Measurements from ENCODE around the gene TTC27. TPM values are rescaled to one million over a fixed set of nuclear protein-coding genes. Genes with fewer than 3 reads are reported as not detected.

The TTC27 gene
- polyA plus RNA-seq, 4 donors = 3.4 to 14.6 (median 8.1) TPM

DNA sequence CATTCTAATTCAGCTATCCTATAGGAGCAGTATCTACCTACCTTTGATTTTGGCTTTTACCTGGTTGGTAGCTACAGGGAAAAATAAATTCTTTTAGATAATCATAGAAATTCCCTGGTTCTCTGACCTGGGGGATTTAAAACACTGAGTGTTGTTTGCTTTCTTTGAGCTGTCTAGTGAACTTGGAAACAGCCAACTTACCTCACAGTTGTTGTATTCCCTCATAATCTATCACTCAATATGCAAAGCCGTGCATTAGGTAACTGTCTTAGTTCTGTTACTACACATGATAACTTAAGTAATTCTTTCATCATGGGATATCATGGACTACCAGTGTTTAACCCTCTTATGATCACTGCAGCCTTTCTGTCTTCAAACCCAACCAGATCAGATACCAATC lies 127.8 kb downstream of the TTC27 start:
- no peaks in the 10 kb centered on the region for H3K27me3 ChIP-seq (ENCODE audit: control insufficient read depth in 3 of 3, insufficient read depth in 3 of 3, low read length in 3 of 3)
- 94 to 100% (median 97%) methylated on average over 1 of the region's 1 CpG for WGBS, 3 donors
- H3K27ac ChIP-seq (ENCODE audit: low read depth in 1 of 3, low read length in 2 of 3) = no peak overlapping the region
- no peak for DNase-seq
- no peaks in the 10 kb centered on the region for H3K4me1 ChIP-seq (ENCODE audit: control insufficient read depth in 3 of 3, insufficient read depth in 2 of 3, low read depth in 1 of 3, low read length in 2 of 3)
- no peak overlapping the region for H3K4me3 ChIP-seq (ENCODE audit: low read depth in 1 of 3, low read length in 3 of 3)
- peaks cover 0 to 7% (median 0%) of the 10 kb centered on the region in 3 donors for H3K36me3 ChIP-seq (ENCODE audit: control insufficient read depth in 3 of 3, insufficient read depth in 2 of 3, low read depth in 1 of 3, low read length in 3 of 3)
- FAIRE-seq = no peak
- peaks cover 0 to 4% of the 10 kb centered on the region in 2 donors for H3K9me3 ChIP-seq (ENCODE audit: control insufficient read depth in 2 of 2, insufficient read depth in 1 of 2, low read depth in 1 of 2, low read length in 1 of 2)

GRCh38 chr2:32756074-32756727 lies 128.4 kb downstream of the TTC27 start:
- FAIRE-seq (no peak), DNase-seq (no peak)
- Histone ChIP-seq H3K27me3 (ENCODE audit: control insufficient read depth in 3 of 3, insufficient read depth in 3 of 3, low read length in 3 of 3) (no peaks in the 10 kb centered on the region), H3K27ac (ENCODE audit: low read depth in 1 of 3, low read length in 2 of 3) (no peak overlapping the region), H3K36me3 (ENCODE audit: control insufficient read depth in 3 of 3, insufficient read depth in 2 of 3, low read depth in 1 of 3, low read length in 3 of 3) (peaks cover 0 to 9% (median 0%) of the 10 kb centered on the region in 3 donors), H3K9me3 (ENCODE audit: control insufficient read depth in 2 of 2, insufficient read depth in 1 of 2, low read depth in 1 of 2, low read length in 1 of 2) (peaks cover 0 to 4% of the 10 kb centered on the region in 2 donors), H3K4me1 (ENCODE audit: control insufficient read depth in 3 of 3, insufficient read depth in 2 of 3, low read depth in 1 of 3, low read length in 2 of 3) (no peaks in the 10 kb centered on the region), H3K4me3 (ENCODE audit: low read depth in 1 of 3, low read length in 3 of 3) (no peak overlapping the region)
- 76 to 82% (median 82%) methylated on average over 7 of the region's 7 CpGs for WGBS, 3 donors

DNA sequence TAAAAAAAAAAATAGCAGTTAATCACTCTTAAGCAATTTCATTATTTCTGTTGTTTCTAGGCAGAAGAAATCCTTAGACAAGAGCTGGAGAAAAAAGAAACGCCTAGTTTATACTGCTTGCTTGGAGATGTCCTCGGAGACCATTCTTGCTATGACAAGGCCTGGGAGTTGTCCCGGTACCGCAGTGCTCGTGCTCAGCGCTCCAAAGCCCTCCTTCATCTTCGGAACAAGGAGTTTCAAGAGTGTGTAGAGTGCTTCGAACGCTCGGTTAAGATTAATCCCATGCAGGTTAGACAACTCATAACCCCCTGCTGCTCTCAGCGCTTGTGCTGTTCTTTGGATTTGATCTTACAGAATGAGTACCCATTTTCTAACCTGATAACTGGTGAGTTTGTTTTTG lies 130.4 kb downstream of the TTC27 start:
- H3K27me3 ChIP-seq (ENCODE audit: control insufficient read depth in 3 of 3, insufficient read depth in 3 of 3, low read length in 3 of 3) = no peaks in the 10 kb centered on the region
- DNase-seq (no peak), FAIRE-seq (no peak)
- no peaks in the 10 kb centered on the region for H3K4me1 ChIP-seq (ENCODE audit: control insufficient read depth in 3 of 3, insufficient read depth in 2 of 3, low read depth in 1 of 3, low read length in 2 of 3)
- H3K36me3 ChIP-seq (ENCODE audit: control insufficient read depth in 3 of 3, insufficient read depth in 2 of 3, low read depth in 1 of 3, low read length in 3 of 3) = peaks cover 0 to 9% (median 0%) of the 10 kb centered on the region in 3 donors
- H3K9me3 ChIP-seq (ENCODE audit: control insufficient read depth in 2 of 2, insufficient read depth in 1 of 2, low read depth in 1 of 2, low read length in 1 of 2) = peaks cover 0 to 4% of the 10 kb centered on the region in 2 donors
- WGBS, 3 donors = 90 to 97% (median 94%) methylated on average over 11 of the region's 11 CpGs
- H3K4me3 ChIP-seq (ENCODE audit: low read depth in 1 of 3, low read length in 3 of 3) = no peak overlapping the region
- H3K27ac ChIP-seq (ENCODE audit: low read depth in 1 of 3, low read length in 2 of 3) = no peak overlapping the region

DNA sequence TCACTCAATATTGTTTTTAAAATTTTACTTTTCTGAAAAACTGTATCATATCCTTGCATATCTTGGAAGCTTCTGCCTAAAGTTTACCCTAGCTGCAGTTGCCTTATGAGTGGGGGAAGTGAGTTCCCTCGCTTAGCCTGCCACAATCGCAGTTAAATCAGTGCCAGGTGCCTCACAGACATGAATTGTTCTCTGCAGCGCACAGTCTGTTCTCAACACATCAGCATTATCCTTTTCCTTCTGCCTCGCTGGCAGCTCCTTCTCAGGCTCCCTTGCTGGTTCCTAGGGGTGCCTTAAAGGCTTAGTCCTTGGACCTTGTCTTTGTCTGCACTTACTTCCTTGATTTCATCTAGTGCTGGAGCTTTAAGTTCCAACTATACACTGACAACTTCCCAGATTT lies 132.8 kb downstream of the TTC27 start:
- Histone ChIP-seq H3K9me3 (ENCODE audit: control insufficient read depth in 2 of 2, insufficient read depth in 1 of 2, low read depth in 1 of 2, low read length in 1 of 2) (no peaks in the 10 kb centered on the region), H3K4me1 (ENCODE audit: control insufficient read depth in 3 of 3, insufficient read depth in 2 of 3, low read depth in 1 of 3, low read length in 2 of 3) (no peaks in the 10 kb centered on the region), H3K36me3 (ENCODE audit: control insufficient read depth in 3 of 3, insufficient read depth in 2 of 3, low read depth in 1 of 3, low read length in 3 of 3) (peaks cover 0 to 9% (median 0%) of the 10 kb centered on the region in 3 donors), H3K4me3 (ENCODE audit: low read depth in 1 of 3, low read length in 3 of 3) (no peak overlapping the region), H3K27ac (ENCODE audit: low read depth in 1 of 3, low read length in 2 of 3) (no peak overlapping the region), H3K27me3 (ENCODE audit: control insufficient read depth in 3 of 3, insufficient read depth in 3 of 3, low read length in 3 of 3) (no peaks in the 10 kb centered on the region)
- DNase-seq (no peak), FAIRE-seq (no peak)
- WGBS, 3 donors = 94 to 95% (median 95%) methylated on average over 4 of the region's 4 CpGs

DNA sequence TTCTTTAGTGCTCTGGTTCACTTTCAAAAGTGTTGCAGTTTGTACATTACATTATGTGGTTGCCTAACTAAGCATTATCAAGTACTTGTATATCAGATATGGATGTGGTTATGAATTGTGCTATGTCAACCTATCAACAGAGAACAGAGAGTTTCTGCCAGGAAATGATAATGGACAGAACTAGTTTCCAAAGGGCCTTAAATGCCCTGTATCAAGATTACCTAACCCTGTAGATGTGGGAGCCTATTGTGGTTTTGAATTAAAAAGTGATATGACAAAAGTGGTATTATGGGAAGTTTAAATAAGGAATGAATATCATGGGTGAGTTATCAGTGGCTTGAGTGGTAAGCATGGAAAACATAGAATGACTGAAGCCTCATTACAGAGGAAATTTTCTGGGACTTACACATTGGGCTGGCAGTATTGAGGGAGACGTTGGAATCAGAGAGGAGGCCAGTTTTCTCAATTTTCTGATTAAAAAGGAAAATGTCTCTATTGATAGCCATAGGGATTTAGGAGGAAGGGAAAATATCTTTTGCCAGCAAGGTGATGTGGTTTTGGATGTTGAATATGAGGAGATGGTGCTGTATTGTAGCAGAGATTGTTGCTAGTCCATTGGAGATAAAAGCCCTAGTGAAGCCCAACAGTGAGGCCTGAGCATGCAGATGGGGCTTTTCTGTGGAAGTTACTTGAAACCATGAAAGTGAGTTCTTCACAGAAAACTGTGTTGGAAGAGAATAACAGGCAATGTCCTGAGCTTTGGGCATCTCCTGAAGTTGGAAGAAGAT lies 140.7 kb downstream of the TTC27 start:
- H3K4me1 ChIP-seq (ENCODE audit: control insufficient read depth in 3 of 3, insufficient read depth in 2 of 3, low read depth in 1 of 3, low read length in 2 of 3) = no peaks in the 10 kb centered on the region
- no peak overlapping the region for H3K4me3 ChIP-seq (ENCODE audit: low read depth in 1 of 3, low read length in 3 of 3)
- no peak overlapping the region for H3K27ac ChIP-seq (ENCODE audit: low read depth in 1 of 3, low read length in 2 of 3)
- FAIRE-seq (no peak), DNase-seq (no peak)
- WGBS, 3 donors = 91 to 92% (median 92%) methylated on average over 1 of the region's 1 CpG
- H3K9me3 ChIP-seq (ENCODE audit: control insufficient read depth in 2 of 2, insufficient read depth in 1 of 2, low read depth in 1 of 2, low read length in 1 of 2) = no peaks in the 10 kb centered on the region
- H3K36me3 ChIP-seq (ENCODE audit: control insufficient read depth in 3 of 3, insufficient read depth in 2 of 3, low read depth in 1 of 3, low read length in 3 of 3) = peaks cover 0 to 4% (median 0%) of the 10 kb centered on the region in 3 donors
- no peaks in the 10 kb centered on the region for H3K27me3 ChIP-seq (ENCODE audit: control insufficient read depth in 3 of 3, insufficient read depth in 3 of 3, low read length in 3 of 3)

DNA sequence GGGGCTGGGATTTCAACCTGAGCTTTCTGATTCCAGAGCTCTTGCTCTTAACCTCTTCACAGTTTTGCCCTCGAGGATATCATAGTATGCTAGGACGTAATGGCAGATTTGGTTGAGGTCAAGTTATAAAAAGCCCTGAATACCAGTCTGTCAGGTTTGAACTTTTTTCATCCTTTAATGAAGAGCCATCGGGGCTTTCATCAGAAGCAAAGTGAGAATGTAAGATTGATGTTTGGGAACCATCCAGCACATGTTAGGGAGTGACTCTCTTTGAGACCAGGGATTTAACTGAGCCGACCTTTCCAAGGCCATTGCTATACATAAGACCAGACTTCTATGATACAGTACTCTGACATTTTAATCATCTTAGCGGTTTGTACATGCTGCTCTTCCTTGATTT lies 142.5 kb downstream of the TTC27 start:
- DNase-seq (no peak), FAIRE-seq (no peak)
- H3K4me3 ChIP-seq (ENCODE audit: low read depth in 1 of 3, low read length in 3 of 3) = no peak overlapping the region
- H3K4me1 ChIP-seq (ENCODE audit: control insufficient read depth in 3 of 3, insufficient read depth in 2 of 3, low read depth in 1 of 3, low read length in 2 of 3) = no peaks in the 10 kb centered on the region
- no peak overlapping the region for H3K27ac ChIP-seq (ENCODE audit: low read depth in 1 of 3, low read length in 2 of 3)
- H3K36me3 ChIP-seq (ENCODE audit: control insufficient read depth in 3 of 3, insufficient read depth in 2 of 3, low read depth in 1 of 3, low read length in 3 of 3) = peaks cover 0 to 4% (median 0%) of the 10 kb centered on the region in 3 donors
- H3K9me3 ChIP-seq (ENCODE audit: control insufficient read depth in 2 of 2, insufficient read depth in 1 of 2, low read depth in 1 of 2, low read length in 1 of 2) = no peaks in the 10 kb centered on the region
- H3K27me3 ChIP-seq (ENCODE audit: control insufficient read depth in 3 of 3, insufficient read depth in 3 of 3, low read length in 3 of 3) = no peaks in the 10 kb centered on the region
- 83 to 91% (median 86%) methylated on average over 5 of the region's 5 CpGs for WGBS, 3 donors

DNA sequence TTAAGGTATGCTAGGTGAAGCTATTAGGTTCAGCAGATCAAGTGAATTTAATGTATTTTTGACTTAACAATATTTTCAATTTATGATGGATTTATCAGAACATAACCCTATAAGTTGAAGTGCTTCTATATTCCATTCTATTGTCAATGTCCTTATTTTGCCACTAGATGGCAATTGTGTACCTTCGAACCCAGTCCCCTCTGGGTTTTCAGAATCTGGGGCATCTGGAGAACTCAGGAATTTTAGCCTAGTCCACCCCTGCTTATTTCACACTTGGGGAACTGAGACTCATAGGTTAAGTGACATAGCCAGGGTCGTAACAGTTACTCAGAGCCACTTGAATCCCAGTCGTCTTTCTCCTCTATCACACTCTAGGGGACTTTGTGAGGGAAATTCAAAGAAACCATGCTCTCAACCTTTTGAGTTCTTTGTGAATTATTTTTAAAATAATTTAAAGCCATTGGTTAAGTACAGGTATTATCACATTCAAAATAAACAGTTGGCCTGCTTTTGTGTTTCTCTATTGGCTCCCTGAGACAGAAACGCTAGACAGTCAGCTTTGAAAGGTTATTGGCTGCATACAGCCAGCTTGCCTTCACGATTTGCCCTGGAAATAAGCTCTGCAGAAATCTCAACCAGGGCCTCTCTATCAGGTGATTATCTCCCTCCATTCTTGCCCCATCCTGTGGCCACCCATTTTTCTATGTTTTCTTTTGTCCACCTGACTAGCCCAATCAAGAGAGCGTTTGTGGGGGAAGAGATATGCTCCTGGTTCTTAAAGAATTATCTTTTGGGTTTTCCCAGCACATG lies 145.0 kb downstream of the TTC27 start:
- Histone ChIP-seq H3K4me1 (ENCODE audit: control insufficient read depth in 3 of 3, insufficient read depth in 2 of 3, low read depth in 1 of 3, low read length in 2 of 3) (no peaks in the 10 kb centered on the region), H3K9me3 (ENCODE audit: control insufficient read depth in 2 of 2, insufficient read depth in 1 of 2, low read depth in 1 of 2, low read length in 1 of 2) (no peaks in the 10 kb centered on the region), H3K36me3 (ENCODE audit: control insufficient read depth in 3 of 3, insufficient read depth in 2 of 3, low read depth in 1 of 3, low read length in 3 of 3) (no peaks in the 10 kb centered on the region), H3K27me3 (ENCODE audit: control insufficient read depth in 3 of 3, insufficient read depth in 3 of 3, low read length in 3 of 3) (no peaks in the 10 kb centered on the region), H3K27ac (ENCODE audit: low read depth in 1 of 3, low read length in 2 of 3) (no peak overlapping the region), H3K4me3 (ENCODE audit: low read depth in 1 of 3, low read length in 3 of 3) (no peak overlapping the region)
- WGBS, 3 donors = 58 to 68% (median 63%) methylated on average over 6 of the region's 6 CpGs
- DNase-seq = peak; percentile 41 to 50
- no peak for FAIRE-seq

DNA sequence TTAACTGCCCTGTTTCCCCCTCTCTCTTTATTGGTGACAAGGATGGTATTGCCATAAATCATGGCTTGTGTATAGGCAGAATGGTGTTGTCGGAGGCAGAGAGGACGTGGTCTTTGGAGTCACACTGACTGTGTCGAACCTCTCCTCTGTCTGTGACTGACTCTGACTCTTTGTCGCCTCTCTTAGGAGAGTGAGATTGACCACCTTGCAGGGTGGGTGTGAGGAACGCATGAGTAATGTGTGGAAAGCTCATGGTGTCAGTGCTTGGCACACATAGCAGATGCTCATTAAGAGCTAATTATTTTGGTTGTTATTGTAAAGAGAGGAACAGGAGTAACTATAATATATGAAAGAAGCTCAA lies 145.6 kb downstream of the TTC27 start:
- no peak for FAIRE-seq

More for the DNA sequence above, 145.6 kb downstream of the TTC27 start:
- Histone ChIP-seq H3K27ac (ENCODE audit: low read depth in 1 of 3, low read length in 2 of 3) (no peak overlapping the region), H3K9me3 (ENCODE audit: control insufficient read depth in 2 of 2, insufficient read depth in 1 of 2, low read depth in 1 of 2, low read length in 1 of 2) (no peaks in the 10 kb centered on the region), H3K4me1 (ENCODE audit: control insufficient read depth in 3 of 3, insufficient read depth in 2 of 3, low read depth in 1 of 3, low read length in 2 of 3) (no peaks in the 10 kb centered on the region), H3K4me3 (ENCODE audit: low read depth in 1 of 3, low read length in 3 of 3) (no peak overlapping the region), H3K36me3 (ENCODE audit: control insufficient read depth in 3 of 3, insufficient read depth in 2 of 3, low read depth in 1 of 3, low read length in 3 of 3) (no peaks in the 10 kb centered on the region), H3K27me3 (ENCODE audit: control insufficient read depth in 3 of 3, insufficient read depth in 3 of 3, low read length in 3 of 3) (no peaks in the 10 kb centered on the region)
- 92 to 95% (median 95%) methylated on average over 5 of the region's 5 CpGs for WGBS, 3 donors
- no peak for DNase-seq
